A673 (cell line): Measurements from ENCODE around the gene CCR5AS.

ENCODE experiments used
- EZH2 ChIP-seq: fragments of 200-600 bp; sonication (generic); IDR thresholded peaks from 2 replicates; pipeline ENCODE4 v1.6.1; 2017; ENCODE audit warnings: borderline replicate concordance, low read depth, mild to moderate bottlenecking, mixed read lengths, antibody characterized with exemption, low read length; ENCODE audit not compliant: poor library complexity, severe bottlenecking
- TF ChIP-seq, protein P1 (sequence below): fragments of 300-800, 200-600 bp; sonication (generic); conservative IDR thresholded peaks from 2 replicates; pipeline ENCODE4 v1.5.1; 2017; ENCODE audit warnings: low read depth, mild to moderate bottlenecking, antibody characterized with exemption, low read length, moderate library complexity, mixed read lengths

DNA sequence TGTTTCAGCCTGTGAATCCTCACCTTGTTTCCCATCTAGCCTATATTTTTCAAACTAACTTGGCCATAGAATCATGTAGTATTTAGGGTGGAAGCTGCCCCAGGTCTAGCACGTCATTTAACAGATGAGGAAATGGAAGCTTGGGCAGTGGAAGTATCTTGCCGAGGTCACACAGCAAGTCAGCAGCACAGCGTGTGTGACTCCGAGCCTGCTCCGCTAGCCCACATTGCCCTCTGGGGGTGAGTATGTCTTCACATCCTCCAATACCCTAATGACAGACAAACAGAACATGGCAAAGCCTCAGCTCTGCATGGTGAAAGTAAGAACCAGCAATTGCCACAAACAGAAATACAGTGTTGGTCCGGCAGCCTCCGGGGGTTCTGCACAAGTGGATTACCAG is 38.3 kb downstream of the CCR5AS start:
- TF ChIP-seq, protein P1, sequence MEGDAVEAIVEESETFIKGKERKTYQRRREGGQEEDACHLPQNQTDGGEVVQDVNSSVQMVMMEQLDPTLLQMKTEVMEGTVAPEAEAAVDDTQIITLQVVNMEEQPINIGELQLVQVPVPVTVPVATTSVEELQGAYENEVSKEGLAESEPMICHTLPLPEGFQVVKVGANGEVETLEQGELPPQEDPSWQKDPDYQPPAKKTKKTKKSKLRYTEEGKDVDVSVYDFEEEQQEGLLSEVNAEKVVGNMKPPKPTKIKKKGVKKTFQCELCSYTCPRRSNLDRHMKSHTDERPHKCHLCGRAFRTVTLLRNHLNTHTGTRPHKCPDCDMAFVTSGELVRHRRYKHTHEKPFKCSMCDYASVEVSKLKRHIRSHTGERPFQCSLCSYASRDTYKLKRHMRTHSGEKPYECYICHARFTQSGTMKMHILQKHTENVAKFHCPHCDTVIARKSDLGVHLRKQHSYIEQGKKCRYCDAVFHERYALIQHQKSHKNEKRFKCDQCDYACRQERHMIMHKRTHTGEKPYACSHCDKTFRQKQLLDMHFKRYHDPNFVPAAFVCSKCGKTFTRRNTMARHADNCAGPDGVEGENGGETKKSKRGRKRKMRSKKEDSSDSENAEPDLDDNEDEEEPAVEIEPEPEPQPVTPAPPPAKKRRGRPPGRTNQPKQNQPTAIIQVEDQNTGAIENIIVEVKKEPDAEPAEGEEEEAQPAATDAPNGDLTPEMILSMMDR = no peak
- TF ChIP-seq EZH2 = no peak
